Iris pigment epithelial cell (primary cell): Measurements from ENCODE around the gene TBC1D17.
A peak's percentile ranks its signal among the peaks of the same experiment; 100 is the strongest.

Source experiments
- DNase-seq: peaks from one replicate; pipeline ENCODE4 v3.0.0-alpha.2; 2011; ENCODE audit warnings: low read depth

The TBC1D17 gene

GRCh38 chr19:49877879-49878743, 609 bp downstream of the TBC1D17 start:
- peak; percentile 97 for DNase-seq

- DNase-seq = no peak
These were observed 1.2 kb downstream of the TBC1D17 start for GRCh38 chr19:49878744-49879070.

- no peak for DNase-seq
These were observed 1.9 kb downstream of the TBC1D17 start for GRCh38 chr19:49879243-49879963.

GRCh38 chr19:49880162-49880869, 2.8 kb downstream of the TBC1D17 start:
- no peak for DNase-seq

- no peak for DNase-seq
These were observed 3.7 kb downstream of the TBC1D17 start for GRCh38 chr19:49881186-49881585.

- no peak for DNase-seq
These were observed 4.3 kb downstream of the TBC1D17 start for GRCh38 chr19:49881672-49882394.

GRCh38 chr19:49882643-49883042, 5.1 kb downstream of the TBC1D17 start:
- no peak for DNase-seq

- no peak for DNase-seq
These were observed 5.6 kb downstream of the TBC1D17 start for GRCh38 chr19:49883094-49883493.

- DNase-seq = no peak
These were observed 6.6 kb downstream of the TBC1D17 start for GRCh38 chr19:49884109-49884508.

- DNase-seq = no peak
These were observed 7.3 kb downstream of the TBC1D17 start for GRCh38 chr19:49884760-49885159.

GRCh38 chr19:49887037-49887664, 9.6 kb downstream of the TBC1D17 start:
- DNase-seq = no peak

- no peak for DNase-seq
These were observed 10.4 kb downstream of the TBC1D17 start for GRCh38 chr19:49887665-49888509.

- no peak for DNase-seq
These were observed 11.0 kb downstream of the TBC1D17 start for GRCh38 chr19:49888510-49888824.

GRCh38 chr19:49889038-49889686, 11.7 kb downstream of the TBC1D17 start:
- no peak for DNase-seq

- DNase-seq = peak; percentile 72
These were observed 12.3 kb downstream of the TBC1D17 start for GRCh38 chr19:49889687-49890348.

GRCh38 chr19:49890349-49891311, 13.1 kb downstream of the TBC1D17 start:
- DNase-seq = no peak

- DNase-seq = no peak
These were observed 13.9 kb downstream of the TBC1D17 start for GRCh38 chr19:49891393-49891792.

GRCh38 chr19:49892716-49893115, 15.2 kb downstream of the TBC1D17 start:
- no peak for DNase-seq
